H1 (cell line): ENCODE results near the gene NOXO1. TPM values are rescaled to one million over a fixed set of nuclear protein-coding genes. Genes with fewer than 3 reads are reported as not detected.
A peak's percentile ranks its signal among the peaks of the same experiment; 100 is the strongest.

Experiments used
- NANOG ChIP-seq: IDR thresholded peaks from 2 replicates; pipeline ENCODE4 v1.6.1; 2011; ENCODE audit warnings: low read length, low read depth, mild to moderate bottlenecking, inconsistent platforms; ENCODE audit not compliant: insufficient read depth, poor library complexity, severe bottlenecking
- YY1 ChIP-seq: IDR thresholded peaks from 2 replicates; pipeline ENCODE4 v1.6.1; 2011; ENCODE audit warnings: low read depth, mild to moderate bottlenecking, low read length
- polyA plus RNA-seq, 7 experiments: library from polyadenylated mRNA; depleted of rRNA in 3 of 7; stranded (reverse) in 5 of 7; unstranded in 2 of 7; fragments of >200 nt in 5 of 7; fragments of 200-250 nt in 2 of 7; gene quantifications; 1 replicate in 5 of 7; 2 replicates in 1 of 7; 4 replicates in 1 of 7; pipeline versions ENCODE4 v1.2.1 to v1.2.3, GENCODE V29; 2011 to 2013; ENCODE audit warnings: missing spikeins in 2 of 7, mixed read lengths in 2 of 7
- total RNA-seq: library from RNA; stranded (reverse); fragmentation: NEBNext Ultra II Directional; extraction: Animal tissue kit (Norgen Biotek cat#: 25700); gene quantifications from 2 replicates; pipeline ENCODE4 v1.2.1, GENCODE V29; 2021
- TF ChIP-seq, protein P1 (sequence below): IDR thresholded peaks from 2 replicates; pipeline ENCODE4 v1.6.1; 2012; ENCODE audit warnings: inconsistent platforms

Gene NOXO1
- total and polyA plus RNA-seq, 2 of the 8 experiments (the other 6 are each of a cell fraction or from before 2014, with no cell fraction given) = 1.3 to 2.5 TPM

DNA sequence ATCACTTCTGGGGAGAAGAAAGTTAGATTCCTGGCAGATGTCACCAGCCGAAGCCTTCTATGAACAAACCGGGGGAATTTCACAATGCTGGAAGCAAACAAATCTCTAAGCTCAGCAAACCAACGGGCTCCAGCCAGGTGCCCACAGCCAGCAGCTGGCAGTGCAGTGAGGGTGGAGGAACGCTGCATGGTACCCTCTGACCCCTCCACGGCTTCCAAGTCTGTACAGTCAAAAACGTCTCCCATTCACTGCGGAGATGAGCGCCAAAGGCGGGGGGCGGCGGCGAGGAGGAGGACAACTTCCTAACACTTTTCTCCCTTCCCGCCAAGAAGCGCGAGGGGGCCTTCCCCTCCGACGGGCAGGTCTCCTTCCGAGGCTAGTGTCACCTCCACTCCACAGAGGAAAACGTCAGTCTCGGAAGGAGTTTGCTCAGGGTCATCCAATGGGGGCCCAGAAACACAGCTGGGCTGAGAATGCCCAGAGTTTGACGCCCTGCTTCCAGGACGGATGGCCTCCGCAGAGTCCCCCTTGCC is 27.4 kb upstream of the NOXO1 start (continued):
- TF ChIP-seq NANOG (no peak), YY1 (no peak)
- TF ChIP-seq, protein P1, sequence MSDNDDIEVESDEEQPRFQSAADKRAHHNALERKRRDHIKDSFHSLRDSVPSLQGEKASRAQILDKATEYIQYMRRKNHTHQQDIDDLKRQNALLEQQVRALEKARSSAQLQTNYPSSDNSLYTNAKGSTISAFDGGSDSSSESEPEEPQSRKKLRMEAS = peak; percentile 80
